Gastroesophageal sphincter (tissue), 3 donors: Measurements from ENCODE around the gene CBR3.

Experiments
- CTCF ChIP-seq, 4 experiments: fragments of 200-600 bp in 2 of 4; fragments of 450-650 bp in 2 of 4; sonication (generic) in 1 of 4; IDR thresholded peaks; one replicate each; pipeline ENCODE4 v1.5.1; 2017 to 2019; ENCODE audit warnings: antibody characterized with exemption in 4 of 4, mild to moderate bottlenecking in 2 of 4, moderate library complexity in 2 of 4
- EP300 ChIP-seq: sonication (generic); formaldehyde crosslinking; IDR thresholded peaks from one replicate; pipeline ENCODE4 v1.6.1; 2017; ENCODE audit warnings: antibody characterized with exemption, mild to moderate bottlenecking
- POLR2A ChIP-seq, 2 donors: fragments of 450-650 bp; IDR thresholded peaks; one replicate each; pipeline ENCODE4 v1.6.1; 2017; ENCODE audit warnings: antibody characterized with exemption in 2 of 2, mild to moderate bottlenecking in 2 of 2, moderate library complexity in 1 of 2

GRCh38 chr21:36194024-36194423 is 59.1 kb downstream of the CBR3 start:
- TF ChIP-seq CTCF (IDR thresholded peaks at IDR 0.05), result no peak
- no peak for TF ChIP-seq POLR2A (IDR thresholded peaks at IDR 0.05)
- TF ChIP-seq EP300, result no peak
